GM19240 (cell line): ENCODE results near the gene TPM1.

Source experiments
- DNase-seq: peaks from one replicate; pipeline ENCODE4 v3.0.0; 2011; ENCODE audit warnings: low spot score; ENCODE audit not compliant: insufficient read length

TPM1 gene

DNA sequence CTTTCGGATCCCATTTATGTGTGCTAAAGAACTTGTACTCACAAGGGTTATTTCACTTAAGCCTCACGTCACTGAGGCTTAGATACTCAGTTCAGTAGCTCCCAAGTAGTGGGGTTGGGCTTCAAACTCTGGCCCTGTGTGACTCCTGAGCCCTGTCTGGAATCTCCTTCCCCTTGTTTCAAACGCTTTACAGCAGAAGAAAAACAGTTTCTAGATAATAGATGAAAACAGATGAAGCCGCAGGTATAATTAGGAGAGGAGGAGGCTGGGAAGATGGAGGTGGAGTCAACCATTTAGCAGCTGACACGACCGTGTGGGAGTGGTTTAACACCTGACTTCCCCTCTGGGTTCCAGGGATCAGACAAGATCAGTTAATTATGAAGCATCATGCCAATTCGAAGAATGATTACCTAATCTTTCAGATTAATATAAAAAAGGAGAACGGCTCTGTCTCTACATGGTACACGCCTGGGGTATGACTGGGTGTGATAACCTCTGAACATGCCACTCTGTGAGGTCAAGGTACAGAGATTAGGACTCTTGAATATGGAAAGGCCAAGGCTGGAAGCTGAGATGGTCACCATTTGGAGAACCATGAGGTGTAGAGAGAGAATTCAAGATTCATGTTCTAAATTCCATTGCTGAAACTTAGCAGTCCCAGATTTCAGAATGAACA lies 31.1 kb downstream of the TPM1 start:
- DNase-seq, result no peak

DNA sequence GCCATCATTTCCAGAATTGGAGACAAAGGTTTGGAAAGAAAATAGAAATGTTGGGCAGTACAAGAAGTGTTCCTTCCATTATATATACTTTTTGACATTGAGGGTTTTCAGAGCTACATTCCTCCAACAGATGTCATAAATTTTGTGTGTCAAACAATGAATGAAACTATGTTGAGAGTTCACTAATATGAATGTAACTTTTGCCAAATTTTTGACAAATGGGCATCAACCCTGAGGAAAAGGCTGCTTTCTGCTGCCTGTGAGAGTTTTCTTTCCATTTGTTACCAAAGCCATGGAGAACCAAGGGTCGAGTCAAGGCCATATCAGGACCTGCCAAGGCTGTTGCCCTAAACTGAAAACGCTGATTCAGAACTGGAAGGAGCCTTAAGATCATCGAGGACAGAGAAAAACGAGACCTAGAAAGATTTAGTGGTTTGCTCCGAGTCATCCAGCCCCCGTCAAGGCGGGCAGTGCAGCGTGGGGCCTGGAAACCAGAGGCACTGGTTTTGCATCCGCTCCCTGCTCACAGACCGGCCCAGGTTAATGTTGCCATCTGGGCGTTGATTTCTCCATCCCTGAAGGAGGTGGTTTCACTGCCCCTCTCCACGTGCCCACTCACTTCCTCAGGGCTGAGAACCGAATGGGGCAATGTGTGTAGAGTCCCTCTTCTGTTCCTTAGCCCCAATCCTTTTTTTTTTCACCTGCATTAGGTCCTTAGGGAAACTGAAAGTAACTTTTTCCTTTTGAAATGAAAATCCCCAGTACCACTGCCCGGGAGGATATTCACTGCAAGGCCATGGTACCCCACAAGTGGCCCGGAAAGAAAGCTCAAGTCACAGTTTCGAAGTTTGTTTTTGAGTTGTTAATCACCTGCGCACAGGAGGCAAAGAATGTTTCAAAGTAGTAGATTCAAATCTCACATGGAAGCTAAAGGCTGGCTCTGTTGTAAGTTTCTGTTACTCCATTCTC lies 32.8 kb downstream of the TPM1 start:
- DNase-seq, result no peak

DNA sequence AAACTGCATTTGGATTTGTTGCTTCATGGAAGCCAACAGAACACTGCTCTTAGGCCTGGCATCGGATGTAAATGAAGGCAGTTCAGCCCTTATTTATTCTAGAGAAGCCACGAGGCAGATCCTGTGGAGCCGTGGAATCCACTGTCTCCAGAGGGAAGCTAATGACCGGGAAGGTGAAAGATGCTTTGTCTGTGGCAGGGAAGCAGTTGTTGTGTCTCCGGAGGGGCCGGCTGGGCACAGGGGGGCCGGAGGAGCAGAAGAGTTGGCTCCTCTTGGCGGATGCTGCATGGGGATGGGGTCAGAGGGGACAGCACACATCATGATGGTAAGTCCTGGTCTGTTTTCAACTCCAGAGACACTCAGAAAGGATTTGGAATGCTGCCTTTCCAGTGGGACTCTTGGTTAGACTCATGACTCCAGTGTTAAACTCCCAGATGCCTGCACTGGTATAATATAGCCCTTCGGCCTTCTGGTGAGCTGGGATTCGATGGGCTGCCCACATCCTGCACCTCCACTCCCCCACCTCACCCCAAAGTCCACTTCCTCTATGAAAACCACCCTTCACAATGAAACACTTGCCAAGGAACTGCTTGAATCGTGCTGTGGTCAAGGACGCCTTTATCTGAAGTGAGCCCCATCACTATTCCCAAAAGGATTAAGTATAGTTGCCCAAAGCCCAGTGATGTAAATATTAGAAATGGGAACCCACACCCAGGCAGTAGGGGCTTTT lies 33.6 kb downstream of the TPM1 start:
- DNase-seq, result no peak

DNA sequence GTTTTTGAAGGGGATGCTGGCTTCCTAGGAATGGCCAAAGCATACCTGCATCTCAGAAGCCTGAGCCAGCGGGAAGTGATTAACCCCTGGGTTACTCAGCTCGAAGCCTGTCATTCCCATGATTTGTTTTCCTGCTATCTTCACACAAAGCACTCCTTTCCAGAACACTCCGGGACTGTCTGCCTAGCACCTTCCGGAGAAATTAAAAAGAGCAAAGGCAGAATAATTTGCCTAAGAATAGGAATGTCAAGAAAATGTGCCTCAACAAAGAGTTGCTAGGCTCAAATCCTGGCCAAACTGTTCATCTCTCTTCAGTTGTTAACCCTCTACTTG lies 34.1 kb downstream of the TPM1 start:
- DNase-seq, result no peak

DNA sequence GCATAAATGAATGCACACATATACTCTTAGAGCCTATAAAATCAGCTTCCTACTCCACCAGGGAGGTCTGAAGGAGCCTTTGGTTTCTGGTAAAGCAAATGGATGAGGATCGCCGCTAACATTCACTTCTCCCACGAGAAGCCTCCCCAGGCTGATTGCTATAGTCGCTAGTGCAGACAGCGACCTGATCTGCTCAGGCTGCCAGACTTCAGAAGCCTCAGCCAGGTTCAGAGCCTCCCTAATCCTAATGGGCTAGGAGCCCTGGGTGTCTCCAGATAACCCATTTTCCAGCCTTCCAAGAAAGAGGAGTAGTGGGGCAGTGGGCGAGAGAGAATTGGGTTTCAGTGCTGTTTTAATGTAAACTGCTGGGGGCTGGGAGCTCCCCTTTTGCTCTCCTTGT lies 35.4 kb downstream of the TPM1 start:
- no peak for DNase-seq

DNA sequence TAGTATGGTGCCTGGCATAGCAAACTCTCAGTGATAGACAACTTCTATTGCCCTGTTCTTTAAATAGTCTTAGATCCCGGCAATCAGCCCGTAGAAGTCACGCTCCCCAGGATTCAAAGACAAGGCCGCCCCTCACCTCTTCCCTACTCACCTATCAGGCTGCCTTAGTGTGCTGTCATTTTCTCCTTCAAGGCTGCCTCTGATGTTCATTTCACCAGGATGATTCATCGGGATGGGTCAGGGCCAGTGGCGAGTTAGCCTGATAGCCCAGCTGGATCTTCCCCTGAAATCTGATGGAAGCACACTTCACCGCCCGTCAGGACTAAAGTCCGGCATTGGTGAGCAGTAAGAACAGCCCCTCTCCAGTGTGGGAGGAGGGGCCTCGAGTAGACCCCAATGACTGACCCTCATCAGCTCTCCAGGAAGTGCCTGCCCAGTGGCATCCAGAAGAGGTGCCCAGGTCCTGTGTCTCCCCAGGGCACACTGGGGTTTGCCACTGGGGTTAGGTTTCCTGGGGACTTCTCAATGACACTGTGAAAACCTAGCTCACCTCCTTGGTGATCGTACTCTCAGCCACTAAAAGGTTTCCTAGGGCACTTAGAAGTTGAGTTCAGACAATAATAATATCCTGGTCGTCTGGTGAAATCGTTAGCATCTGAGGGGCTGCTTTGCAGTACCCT lies 37.5 kb downstream of the TPM1 start:
- DNase-seq, result no peak

DNA sequence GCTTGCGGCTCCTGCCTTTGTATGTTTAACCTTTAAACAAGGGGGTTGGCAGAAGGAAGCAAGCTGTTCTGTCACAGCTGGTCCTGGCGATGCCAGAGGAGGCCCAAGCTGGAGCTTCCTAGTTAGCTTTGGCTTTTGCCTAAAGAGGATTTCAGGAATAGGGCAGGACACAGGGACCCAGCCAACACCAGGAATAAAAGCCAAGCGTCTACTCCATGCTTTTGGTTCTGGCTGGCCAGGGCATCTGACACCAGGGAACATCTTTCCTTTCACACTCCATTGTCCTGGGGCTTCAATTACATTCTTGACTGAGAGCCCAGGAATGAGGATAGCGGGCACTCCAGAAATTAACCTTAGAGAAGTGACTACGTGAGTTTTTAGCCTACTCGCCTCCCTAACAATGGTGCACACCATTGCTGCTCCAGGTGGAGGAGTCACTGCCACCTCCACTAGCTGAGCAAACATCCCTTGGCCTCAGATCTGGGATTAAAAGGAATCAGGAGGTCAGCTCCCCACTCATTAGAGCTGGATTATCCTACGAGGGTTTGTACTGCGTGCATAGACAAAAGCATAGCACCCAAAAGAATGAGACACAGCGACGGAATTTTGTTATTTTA lies 38.2 kb downstream of the TPM1 start:
- no peak for DNase-seq

DNA sequence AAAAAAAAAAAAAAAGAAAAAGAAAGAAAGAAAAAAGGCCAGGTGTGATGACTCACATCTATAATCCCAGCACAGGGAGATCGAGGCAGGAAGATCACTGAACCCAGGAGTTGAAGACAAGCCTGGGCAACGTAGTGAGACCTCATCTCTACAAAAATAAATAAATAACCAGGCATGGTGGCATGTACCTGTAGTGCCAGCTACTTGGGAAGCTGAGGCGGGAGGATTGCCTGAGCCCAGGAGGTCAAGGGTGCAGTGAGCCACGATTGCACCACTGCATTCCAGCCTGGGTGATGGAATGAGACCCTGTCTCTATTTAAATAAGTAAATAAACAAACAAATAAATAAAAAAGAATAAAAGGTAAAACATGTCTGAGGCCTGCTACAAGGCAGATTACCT lies 39.8 kb downstream of the TPM1 start:
- no peak for DNase-seq

DNA sequence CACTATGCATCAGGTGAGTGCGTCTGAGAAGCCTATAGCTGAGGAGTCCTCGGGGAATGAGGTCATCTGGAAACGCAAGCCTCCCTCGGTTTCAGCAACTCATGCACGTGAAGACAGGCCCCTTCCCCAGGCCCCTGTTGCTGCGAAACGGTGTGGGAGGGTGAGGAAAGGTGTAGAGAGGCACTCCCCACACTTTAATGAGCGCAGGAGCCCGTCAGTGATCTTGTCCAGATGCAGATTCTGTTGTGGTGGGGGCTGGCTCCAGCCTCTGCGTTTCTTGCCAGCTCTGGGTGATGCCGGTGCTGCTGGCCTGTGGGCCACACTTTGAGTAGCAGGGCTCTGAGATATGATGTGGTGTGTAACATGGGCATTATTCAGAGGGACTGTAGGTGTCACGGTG lies 40.5 kb downstream of the TPM1 start:
- DNase-seq, result no peak

DNA sequence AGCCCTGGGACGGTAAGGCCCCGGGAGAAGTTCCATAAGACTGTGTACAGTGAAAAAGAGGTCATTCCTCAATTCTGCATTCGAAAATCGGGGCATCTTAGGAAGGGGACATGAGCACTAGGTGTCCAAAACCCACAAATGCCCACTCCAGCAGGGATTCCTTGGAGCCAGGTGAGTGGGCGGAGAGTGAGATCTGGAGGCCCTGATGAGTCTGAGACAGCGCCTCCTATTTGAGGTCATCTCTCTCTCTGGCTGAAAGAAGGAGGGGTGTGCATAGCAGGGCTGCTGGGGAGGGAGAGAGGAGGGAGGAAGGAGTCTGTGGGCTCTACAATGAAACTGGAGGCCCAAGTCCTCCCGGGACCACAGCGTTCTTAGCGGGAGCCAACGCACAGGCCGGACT lies 41.0 kb downstream of the TPM1 start:
- DNase-seq, result no peak

DNA sequence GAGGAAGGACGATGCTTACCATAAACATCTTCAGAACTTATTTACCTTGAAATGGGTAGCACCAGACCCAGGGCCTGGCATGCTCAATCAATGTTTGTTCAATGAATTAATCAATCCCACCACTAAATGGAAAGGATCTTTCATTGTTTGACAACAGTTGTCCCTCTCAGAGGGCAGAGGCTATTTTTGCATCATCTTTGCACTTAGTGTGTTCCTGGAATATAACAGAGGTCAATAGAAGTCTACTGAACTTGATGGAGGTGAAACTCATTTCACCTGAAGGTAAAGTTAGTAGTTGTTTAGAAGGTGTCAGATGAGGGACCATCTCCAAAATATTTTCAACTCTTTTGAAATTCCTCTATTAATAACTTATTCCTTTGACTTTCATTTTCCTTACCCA lies 42.3 kb downstream of the TPM1 start:
- no peak for DNase-seq

DNA sequence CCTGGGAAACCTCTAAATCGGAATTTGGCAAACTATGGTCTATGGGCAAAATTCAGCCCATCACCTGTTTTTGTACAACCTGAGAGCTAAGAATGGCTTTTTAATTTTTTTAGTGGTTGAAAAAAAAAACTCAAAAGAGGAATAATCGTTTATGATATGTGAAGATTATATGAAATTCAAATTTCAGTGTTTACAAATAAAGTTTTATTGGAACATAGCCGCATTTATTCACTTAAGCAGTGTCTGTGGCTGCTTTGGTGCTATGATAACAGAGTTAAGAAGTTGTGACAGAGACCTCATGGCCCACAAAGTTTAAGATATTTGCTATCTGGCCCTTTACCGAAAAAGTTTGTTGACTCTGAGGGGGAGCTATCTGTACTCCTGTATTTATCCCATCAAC lies 42.7 kb downstream of the TPM1 start:
- DNase-seq, result no peak

DNA sequence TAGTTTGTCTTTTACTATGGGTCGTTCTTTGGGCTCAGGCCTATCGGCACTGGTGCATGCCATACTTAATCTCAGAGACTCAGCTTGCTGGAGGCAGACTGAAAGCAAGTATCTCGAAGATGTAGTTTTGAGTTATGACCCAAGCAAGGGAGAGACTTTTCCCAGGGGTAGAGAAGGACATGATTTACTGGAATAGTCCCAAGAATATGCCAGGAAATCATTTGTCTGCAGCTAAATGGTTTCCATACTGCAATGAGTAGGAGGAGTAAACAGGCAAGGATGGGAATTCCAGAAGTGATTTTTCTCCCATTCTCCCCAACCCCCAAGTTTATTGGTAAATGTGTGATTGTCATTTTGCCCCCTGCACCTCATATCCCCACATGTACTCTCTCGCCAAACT lies 43.7 kb downstream of the TPM1 start:
- DNase-seq, result no peak

DNA sequence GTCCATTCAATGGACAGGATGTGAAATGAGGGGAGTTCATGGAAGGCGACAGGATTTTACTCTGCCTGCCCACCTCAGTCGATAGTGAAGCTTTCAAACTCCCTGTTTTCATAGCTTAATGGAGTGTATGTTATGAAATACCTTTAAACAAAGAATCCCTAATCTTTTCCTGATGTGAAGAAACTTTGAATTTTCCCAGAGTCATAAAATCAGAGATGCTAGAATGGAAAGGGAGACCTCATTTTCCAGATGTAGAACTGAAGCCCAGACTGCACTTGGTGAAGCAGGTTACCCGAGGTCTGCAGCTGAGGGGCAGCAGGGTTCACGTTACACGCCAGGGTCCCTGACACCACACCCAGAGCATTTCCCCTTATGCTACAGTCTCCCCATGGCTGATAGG lies 44.4 kb downstream of the TPM1 start:
- DNase-seq, result no peak

DNA sequence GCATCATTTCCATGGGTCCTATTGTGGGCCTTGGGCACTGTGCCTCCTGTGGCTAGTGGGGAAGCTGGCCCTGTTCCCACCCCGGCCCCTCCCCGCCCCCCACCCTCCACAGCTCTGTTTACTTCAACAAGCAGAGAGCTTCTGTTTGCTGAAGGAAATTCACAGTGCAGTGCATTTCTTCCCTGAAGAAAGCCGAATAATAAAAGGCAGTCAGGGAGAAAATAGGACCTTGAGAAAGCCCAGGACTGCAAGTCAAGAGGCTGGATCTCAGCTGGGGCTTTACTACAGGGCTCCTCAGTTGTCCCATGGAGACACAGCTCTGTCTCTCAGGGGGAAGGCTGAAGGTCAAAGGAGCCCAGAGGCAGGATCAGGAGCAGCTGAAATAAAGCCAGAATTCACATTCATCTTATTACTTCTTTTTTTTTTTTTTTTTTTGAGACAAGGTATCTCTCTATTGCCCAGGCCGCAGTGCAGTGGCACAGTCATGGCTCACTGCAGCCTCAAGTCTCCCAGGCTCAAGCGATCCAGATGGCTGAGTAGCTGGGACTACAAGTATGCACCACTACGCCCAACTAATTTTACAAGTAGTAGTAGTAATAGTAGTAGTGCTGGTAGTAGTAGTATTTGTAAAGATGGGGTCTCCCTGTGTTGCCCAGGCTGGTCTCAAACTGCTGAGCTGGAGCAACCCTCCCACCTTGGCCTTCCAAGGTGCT lies 46.1 kb downstream of the TPM1 start:
- DNase-seq, result no peak

DNA sequence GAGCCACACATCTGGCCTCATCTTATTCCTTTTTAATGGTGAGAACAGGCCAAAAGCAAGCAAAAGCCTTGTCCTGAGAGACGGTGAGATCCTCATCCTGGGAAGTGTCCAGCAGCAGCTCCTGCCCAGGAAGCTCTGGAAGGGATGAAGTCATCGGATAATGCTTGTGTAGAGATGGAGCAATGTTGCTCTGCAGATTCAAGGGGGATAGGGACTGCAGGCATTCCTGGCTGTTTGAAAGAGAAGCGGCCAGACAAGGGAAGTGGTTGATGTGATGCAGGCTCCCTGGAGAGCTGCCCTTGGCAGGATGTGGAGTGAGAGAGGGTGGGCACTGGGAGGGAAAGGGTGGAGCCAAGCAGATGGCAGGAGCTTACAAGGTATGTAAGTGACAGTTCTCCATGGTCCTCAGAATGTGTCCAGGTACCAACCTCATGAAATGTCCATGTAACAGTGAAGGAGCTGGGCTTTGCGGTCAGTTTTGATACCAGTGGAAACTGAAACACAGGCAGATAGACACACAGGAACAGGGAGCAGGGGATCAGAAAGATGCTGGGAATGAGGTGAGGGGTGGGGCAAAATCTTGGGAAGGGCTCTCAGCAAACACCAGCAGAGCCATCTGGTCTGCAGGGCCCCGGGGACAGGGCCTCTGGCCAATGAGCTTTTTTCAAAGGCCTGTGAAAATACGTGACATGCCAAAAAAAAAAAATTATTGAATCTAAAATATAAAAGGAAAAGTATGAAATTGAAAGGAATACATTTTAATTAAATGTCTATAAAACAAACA lies 46.9 kb downstream of the TPM1 start:
- DNase-seq, result no peak

DNA sequence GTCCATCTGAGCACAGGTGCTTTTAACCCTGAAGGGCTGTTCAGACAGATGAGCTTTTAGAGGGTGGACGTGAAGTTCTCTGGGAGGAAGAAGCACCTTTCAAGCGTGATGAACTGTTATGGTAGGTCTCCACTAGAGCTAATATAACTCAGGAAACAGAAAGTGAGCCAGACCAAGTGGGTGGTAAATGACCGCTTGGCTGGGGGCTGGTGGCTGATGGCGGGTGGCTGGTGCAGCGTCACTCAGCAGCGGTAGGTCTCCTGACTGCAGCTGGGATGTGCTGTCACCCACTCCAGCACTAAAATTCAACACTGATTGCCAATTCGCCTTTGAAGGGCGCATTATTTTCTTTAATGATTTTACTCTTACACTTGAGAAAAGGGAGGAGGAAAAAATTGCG lies 47.9 kb downstream of the TPM1 start:
- DNase-seq, result no peak

DNA sequence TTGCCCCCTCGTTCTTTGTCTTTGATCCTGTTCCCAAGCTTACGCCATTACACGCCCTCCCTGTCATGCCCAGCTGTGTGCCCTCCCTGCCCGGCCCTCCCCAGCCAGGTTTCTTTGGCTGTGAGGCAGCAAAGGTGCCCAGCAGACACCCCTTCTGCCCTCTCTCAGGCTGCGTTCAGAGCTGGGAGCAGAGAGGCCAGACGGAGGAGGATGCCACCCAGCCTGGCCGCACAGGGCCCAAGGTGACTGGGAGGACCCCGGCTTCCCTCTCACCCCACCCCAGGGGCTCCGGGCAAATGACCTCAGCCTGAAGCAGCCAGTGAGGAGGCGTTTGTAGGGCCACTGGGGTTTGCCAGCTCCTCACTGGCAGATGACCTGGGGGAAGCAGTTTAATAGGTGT lies 48.3 kb downstream of the TPM1 start:
- DNase-seq, result no peak

DNA sequence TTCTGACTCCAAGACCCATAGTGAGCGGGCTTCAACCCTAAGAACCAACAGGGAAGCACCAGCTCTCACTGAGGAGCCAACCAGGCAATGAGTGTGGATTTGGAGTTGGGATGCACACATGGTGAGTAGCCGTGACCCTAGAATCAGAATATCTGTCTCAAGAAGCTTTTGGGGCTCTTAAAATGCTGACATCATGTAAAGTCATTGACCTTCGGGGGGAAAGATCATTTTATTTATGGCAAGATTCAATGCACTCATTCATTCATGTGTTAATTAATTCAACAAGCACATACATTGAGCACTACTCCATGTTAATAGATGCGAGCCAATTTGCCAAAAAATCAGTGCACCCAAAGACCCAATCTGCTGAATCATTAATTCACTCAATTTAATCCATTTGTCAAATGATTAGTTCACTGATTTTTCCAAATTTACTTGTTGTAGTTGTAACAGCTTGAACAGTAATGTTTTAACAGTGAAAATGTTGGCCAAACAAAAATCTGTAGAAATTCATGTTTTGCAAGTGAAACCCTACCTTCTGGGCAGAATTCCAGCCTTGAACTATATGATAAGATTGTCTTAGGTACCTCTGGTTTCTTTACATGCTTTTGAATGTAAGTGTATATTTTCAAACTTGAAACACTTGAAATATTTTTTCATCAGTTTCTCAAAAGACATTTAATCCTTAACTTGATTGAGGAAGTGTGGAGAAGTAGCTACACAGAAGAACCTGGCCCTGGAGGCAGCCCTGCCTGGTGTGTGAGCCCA lies 49.3 kb downstream of the TPM1 start:
- no peak for DNase-seq
